HG02623 (cell line): ENCODE results near the gene MT1H.

ENCODE experiments used
- ATAC-seq: cut with Tn5 transposase; IDR thresholded peaks from one replicate; pipeline ENCODE4 v1.9.1; 2021; ENCODE audit warnings: moderate library complexity; ENCODE audit not compliant: unreplicated experiment

The MT1H gene

DNA sequence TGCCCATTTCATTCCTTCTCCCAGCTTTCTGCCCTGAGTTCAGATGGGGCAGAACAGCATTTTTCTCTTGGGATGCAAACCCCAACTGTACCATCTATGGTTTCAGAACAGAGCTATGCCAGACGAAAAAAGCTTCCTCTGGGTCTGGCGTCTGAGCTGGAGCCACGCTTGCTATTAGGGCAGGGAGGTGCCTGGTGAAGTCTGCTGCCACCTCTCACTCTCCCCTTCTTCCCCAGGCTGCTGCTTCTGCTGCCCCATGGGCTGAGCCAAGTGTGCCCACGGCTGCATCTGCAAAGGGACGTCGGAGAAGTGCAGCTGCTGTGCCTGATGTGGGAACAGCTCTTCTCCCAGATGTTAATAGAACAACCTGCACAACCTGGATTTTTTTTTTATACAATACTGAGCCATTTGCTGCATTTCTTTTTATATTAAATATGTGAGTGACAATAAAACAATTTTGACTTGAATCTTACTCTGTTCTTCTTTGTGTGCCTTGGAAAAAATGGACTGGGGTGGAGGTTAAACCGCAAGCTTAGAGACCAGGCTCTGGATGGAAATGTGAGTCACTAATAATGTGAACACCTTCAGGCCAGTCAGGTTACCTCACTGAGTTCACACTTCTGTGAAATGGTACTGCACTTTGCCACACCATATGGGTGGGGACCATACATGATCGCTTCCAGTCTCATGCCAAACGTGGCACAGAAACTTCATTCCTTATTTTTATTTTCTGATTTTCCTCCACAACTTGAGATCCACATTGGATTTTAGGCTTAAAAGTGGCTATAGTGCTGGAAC, 32.8 kb upstream of the MT1H start:
- ATAC-seq, result no peak

DNA sequence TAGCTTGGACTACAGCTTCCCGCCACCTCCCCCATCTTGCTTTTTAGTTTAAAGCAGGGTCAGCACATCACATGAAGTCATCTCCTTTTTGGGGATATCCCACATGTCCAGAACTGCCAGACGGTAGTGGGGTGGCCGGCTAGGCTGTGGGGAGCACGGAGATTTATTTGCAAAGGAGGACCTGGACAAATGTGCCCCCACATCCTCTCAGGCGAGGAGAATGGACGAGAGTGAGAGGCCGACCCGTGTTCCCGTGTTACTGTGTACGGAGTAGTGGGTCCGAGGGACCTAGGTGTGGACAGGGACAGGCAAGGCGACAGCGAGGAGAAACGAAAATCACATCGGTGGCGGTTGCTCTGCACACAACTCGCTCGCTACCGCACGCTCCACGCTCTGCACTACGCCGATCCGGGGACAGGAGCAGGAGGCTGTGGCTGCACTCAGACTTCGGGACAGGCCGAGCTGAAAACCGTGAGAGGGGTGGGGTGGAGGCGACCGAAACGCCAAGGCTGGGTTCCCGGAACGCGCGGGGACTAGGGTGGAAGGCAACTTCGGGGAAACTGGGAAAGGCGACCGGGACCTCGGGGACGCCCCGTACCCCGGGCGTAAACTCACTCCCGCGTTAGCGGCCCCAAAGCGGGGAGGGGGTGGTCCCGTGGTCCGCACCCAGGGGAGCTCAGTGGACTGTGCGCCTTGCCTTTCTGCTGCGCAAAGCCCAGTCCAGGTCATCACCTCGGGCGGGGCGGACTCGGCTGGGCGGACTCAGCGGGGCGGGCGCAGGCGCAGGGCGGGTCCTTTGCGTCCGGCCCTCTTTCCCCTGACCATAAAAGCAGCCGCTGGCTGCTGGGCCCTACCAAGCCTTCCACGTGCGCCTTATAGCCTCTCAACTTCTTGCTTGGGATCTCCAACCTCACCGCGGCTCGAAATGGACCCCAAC, 31.5 kb upstream of the MT1H start, which contains the start of gene MT1A:
Gene MT1A, plus strand, starts transcription at position 853 of the 937 bp plus-strand sequence. Its CDS starts 73 bp downstream, at position 926.
- ATAC-seq, result no peak

DNA sequence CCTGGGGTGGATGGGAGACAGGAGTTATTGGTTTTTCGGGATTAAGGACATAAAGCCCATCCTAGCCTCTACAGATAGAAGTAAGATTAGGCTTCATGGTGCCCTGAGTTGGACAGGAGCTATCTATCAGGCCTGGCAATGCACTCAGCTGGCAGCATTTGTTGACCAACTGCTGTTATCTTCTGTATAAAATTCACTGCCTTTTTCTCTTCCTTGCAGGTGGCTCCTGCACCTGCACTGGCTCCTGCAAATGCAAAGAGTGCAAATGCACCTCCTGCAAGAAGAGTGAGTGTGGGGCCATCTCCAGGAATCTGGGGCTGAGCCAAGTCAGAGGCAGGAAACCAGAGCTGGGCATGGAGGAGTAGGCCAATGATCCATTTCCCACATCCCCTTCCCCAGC, 30.6 kb upstream of the MT1H start:
- no peak for ATAC-seq

GRCh38 chr16:56640076-56640475, 29.5 kb upstream of the MT1H start:
- ATAC-seq, result no peak

DNA sequence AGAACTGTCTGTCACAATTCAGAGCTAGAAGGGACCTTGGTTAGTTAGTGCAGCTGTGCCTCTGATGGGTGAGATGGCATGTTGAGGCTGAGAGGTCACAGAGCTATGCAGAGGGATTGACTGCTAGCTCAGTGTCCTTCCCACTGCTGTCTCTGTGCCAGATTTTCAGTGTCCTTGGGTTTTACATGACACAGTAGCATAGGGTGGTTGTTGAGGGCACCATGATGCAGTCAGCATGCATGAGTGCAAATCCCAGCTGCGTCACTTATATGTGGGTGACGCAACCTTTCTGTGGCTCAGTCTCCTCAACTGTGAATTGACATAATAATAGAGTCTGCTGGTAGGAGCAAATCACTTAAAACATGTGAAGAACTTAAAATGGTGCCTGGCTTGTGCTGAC, 28.4 kb upstream of the MT1H start:
- no peak for ATAC-seq

DNA sequence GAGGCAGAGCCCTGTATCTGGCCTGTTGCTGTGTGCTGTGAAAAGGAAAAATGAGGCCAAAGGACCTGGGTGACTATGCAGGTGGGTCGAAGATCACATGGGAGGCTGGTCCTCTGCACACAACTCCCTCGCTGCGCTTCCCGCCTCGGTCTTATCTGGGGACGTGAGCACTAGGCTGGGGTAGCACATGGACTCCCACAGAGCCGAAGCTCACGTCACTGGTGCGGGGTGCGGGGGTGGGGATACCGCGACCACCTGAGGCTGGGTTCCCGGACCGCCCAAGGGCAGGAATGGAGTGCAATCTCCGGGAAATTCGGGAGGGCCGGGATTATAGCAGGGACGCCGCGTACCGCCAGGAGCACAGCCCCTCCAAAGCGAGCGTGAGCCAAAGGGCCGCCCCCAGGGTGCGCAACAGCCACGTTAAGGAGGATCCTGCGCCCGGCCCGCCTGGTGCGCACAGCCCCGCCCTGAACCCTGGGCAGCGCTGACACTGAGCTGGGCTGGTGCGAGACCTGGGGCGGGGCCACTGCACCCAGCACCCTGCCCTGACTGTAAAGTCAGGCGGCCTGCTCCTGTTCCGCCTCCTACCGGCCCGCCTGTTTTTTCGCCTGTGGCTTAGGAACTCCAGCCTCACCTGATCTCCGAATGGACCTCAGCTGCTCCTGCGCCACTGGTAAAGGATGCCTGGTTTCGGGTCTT, 26.4 kb upstream of the MT1H start:
- ATAC-seq, result peak; percentile 47

DNA sequence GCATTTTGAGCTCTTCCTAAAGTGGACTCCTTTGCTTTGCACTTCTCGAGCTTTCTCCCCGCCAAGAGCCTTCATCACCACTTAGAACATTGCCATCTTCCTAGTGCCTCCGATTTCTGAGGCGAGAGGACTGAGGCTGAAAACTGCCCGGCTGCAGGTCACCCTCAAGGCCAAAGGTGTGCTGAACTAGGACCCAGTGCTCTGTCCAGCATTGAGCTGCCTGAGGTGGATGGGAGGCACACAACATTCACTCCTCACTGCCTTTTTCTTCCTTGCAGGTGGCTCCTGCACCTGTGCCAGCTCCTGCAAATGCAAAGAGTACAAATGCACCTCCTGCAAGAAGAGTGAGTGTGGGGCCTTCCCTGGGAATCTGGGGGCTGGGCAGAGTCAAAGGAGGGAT, 25.8 kb upstream of the MT1H start:
- no peak for ATAC-seq

DNA sequence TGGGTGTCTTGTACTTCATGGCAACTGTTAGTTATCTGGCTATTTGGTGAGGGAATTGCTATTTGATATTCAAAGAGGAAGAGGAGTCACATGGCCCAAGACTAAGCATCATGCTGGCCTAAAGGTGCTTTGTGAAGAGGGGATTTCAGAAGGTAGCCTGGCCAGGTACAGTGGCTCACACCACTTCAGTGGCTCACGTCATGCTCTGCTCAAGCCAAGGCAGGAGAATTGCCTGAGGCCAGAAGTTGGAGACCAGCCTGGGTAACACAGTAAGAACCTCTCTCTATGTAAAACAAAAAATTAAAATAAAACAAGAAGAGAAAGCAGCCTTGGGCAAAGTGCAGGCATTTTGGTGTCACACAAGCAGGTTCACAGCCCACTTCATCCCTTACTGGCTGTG, 24.3 kb upstream of the MT1H start:
- no peak for ATAC-seq

DNA sequence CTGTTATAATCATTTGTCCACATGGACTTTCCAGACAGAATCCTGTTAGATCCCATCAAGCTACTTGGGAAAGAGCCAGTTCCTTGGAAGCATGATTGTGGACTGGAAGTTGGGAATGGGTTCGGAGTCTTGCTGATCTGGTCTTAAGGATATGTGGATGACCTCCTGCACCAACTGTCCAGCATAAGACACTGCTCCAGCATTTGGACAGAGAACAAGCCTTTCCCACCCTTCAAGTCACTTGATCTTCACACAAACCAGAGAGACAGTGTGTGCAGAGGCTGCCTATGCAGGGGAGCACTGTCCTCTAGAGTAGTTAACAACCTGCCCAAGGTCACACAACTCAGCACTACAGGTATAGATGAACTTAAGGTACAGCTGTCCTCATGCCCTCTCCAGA, 23.8 kb upstream of the MT1H start:
- no peak for ATAC-seq

DNA sequence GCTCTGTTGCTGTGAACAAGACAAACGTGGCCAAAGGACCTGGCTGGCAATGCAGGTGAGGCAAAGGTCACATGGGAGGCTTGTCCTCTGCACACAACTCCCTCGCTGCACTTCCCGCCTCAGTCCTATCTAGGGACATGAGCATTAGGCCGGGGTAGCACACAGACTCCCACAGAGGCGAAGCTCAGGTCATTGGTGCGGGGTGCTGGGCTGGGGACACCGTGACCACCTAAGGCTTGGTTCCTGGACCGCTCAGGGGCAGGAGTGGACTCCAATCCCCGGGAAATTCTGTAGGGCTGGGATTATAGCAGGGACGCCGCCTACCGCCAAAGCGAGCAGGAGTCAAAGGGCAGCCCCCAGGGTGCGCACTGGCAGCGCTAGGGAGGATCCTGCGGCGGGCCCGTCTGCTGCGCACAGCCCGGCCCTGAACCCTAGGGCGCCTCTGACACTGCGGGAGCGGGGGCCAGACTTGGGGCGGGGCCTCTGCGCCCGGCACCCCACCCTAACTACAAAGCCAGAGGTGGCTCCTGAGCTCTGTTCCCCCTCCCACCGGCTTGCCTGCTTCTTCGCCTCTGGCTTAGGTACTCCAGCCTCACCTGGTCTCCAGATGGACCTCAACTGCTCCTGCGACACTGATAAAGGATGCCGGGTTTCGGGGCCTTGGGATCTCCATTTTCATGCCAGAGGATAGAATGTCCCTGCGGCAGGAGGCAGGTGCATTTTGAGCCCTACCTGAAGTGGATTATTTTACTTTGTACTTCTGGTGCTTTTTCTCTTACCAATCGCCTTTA, 21.8 kb upstream of the MT1H start:
- no peak for ATAC-seq

DNA sequence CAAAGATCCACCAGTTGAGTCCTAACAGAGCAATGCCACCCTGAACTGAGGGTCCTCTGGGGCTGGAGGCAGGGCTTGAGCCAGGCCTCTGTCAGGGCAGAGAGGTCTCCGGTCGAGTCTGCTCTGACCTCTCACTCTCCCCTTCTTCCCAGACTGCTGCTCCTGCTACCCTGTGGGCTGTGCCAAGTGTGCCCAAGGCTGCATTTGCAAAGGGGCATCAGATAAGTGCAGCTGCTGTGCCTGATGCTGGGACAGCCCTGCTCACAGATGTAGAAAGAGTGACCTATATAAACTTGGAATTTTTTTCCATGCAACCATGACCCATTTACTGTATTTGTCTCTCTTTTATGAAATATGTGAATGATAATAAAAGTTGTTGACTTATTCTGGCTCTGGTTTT, 20.3 kb upstream of the MT1H start:
- no peak for ATAC-seq

DNA sequence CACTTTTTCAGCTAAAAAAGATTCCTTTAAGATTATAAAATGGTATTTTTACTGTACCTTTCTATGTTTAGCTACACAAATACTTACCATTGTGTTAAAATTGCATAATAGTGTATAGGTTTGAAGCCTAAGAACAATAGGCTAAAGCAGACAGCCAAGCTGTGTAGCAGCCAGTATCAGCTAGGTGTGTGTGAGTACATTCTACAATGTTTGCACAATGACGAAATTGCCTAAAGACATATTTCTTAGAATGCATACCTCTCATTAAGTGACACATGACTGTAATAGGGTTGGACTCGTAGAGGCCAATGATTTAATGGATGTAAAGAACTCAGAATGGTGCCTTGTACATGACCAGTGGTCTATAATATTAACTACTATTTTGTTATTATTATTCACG, 19.8 kb upstream of the MT1H start:
- no peak for ATAC-seq

- ATAC-seq, result no peak
Observed at GRCh38 chr16:56651586-56651985, 18.0 kb upstream of the MT1H start, which contains the start of gene MT1B. Gene MT1B (plus strand): TSS chr16:56651886. CDS start chr16:56651954, 68 bp downstream.

GRCh38 chr16:56652600-56652999, 17.0 kb upstream of the MT1H start:
- no peak for ATAC-seq

- no peak for ATAC-seq
Observed at GRCh38 chr16:56653218-56653617, 16.4 kb upstream of the MT1H start.

DNA sequence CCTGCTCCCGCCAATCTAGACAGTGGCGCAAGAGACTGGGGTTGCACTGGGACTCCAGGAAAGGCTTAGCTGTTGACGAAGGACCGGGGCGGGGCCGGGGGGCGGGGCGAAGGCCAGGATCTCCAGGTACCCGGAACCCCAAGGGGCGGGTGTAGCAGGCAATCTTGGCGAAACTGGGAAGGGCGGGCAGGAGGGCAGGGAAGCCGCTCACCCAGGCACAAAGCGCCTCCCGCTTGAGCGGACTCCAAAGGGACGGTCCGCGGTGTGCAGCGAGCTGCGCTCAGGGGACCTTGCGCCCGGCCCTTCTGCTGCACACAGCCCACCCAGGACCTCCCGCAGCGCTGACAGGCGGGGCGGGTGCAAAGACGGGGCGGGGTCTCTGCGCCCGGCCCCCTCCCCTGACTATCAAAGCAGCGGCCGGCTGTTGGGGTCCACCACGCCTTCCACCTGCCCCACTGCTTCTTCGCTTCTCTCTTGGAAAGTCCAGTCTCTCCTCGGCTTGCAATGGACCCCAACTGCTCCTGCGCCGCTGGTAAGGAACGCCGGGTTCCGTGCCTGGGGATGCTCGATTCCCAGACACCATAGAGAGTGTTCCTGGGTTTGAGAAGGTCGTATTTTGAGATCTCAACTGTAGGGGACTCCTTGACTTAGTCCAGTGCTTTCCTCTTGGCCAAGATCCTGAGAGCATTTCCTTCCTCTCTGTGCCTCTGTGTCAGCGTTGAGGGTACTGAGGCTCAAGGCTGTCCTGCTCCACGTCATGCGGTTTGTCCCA, 11.9 kb upstream of the MT1H start, which contains the start of gene MT1F:
Gene MT1F, plus strand, starts transcription at position 405 of the 772 bp plus-strand sequence. Its CDS starts 100 bp downstream, at position 505.
- no peak for ATAC-seq

DNA sequence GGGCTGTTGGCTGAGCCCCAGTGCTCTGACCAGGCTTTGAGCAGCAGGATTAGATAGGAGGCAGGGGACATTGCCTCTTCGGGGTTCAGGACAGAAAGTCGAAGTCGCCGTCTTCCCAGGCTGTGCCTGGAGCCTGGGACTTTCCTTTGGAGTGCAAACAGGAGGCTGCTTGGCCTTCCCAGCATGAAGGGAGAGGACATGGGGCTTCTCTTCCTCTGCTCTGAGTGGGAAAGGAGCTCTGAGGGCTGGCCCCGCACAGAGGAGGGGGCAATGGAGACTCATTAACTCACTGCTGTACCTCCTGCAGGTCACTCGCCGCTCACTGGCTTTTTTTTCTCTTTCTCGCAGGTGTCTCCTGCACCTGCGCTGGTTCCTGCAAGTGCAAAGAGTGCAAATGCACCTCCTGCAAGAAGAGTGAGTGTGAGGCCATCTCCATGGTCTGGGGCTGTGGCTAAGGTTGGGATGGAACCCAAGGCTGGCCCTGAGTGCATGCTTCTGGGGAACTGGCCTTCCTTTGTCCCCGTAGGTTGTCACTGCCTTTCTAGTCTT, 11.2 kb upstream of the MT1H start:
- ATAC-seq, result no peak

DNA sequence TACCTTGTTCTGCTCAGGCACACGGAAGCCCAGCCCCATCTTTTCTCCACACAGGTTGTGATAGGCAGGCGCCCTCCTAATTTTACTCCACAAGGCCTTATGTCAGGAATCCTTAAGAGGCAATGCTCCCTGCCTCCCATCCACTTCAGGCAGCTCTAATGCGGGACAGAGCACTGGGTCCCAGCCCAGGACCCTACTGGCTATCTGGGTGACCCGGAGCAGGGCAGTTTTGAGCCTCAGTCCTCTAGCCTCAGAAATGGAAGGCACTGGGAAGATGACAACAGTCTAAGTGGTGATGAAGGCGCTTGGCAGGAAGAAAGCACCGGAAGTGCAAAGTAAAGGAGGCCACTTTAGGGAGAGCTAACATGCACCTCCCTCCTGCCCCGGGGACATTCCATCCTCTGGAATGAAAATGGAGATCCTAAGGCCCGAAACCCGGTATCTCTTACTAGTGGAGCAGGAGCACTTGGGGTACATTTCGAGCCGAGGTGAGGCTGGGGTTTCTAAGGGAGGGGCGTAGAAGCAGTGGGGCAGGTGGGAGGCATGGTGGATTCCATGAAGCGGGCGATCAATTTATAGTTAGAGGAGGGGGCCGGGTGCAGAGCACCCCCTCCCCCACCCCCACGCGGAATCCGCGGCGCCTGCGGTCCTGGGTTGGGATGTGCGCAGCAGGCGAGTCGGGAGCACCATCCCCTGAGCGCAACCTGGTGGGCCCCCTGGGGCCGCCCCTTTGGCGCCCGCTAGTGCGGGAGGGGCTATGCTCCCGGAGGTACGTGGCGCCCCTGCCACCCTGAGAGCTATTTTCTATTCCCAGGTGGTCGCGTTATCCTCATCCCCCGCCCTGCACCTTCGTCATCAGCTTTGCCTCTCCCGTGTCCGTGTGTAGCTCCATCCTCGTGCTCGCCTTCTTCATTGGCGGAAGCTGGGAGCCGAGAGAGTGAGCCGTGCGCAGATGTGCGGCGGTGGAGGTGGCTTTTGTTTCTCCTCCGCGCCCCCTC, 7.0 kb upstream of the MT1H start:
- ATAC-seq, result no peak
